Esophagus squamous epithelium (tissue), 5 donors: ENCODE measurements around the gene THBS3. TPM values are rescaled to one million over a fixed set of nuclear protein-coding genes. Genes with fewer than 3 reads are reported as not detected.
"Not testable (repeated sequence)": the region's sequence is repeated elsewhere in the genome, so short reads cannot be mapped to it uniquely, and the experiment has no call there.

ENCODE experiments used
- DNase-seq: peaks from one replicate; lab custom pipeline; 2025; lab: John Stamatoyannopoulos, UW
- H3K27ac ChIP-seq, 4 donors: fragments of 200-600 bp; sonication (generic); one replicate each; pipeline ENCODE4 v1.5.1; 2016 to 2019; ENCODE audit warnings: mild to moderate bottlenecking in 1 of 4
- H3K27me3 ChIP-seq, 4 donors: fragments of 200-600 bp; sonication (generic); 1 replicate in 3 of 4; 2 replicates in 1 of 4; pipeline versions ENCODE4 v1.5.1 to v1.6.0; 2017 to 2021; ENCODE audit warnings: antibody characterized with exemption in 1 of 4
- H3K36me3 ChIP-seq, 3 donors: fragments of 200-600 bp; sonication (generic); one replicate each; pipeline ENCODE4 v1.5.1; 2016 to 2019
- H3K4me1 ChIP-seq, 3 donors: fragments of 200-600 bp; sonication (generic); one replicate each; pipeline ENCODE4 v1.5.1; 2017 to 2019
- H3K4me3 ChIP-seq, 4 donors: fragments of 200-600 bp; sonication (generic); 1 replicate in 3 of 4; 2 replicates in 1 of 4; pipeline ENCODE4 v1.5.1; 2016 to 2019; ENCODE audit warnings: mild to moderate bottlenecking in 2 of 4, moderate library complexity in 1 of 4
- H3K9me3 ChIP-seq, 3 donors: fragments of 200-600 bp; sonication (generic); one replicate each; pipeline ENCODE4 v1.5.1; 2016 to 2019
- CTCF ChIP-seq, 6 experiments: fragments of 450-650 bp in 4 of 6; fragments of 200-600 bp in 2 of 6; sonication (generic) in 2 of 6; IDR thresholded peaks; one replicate each; pipeline ENCODE4 v1.5.1; 2016 to 2019; ENCODE audit warnings: antibody characterized with exemption in 6 of 6, mild to moderate bottlenecking in 4 of 6, moderate library complexity in 4 of 6
- POLR2A ChIP-seq, 4 donors: fragments of 450-650 bp; IDR thresholded peaks; one replicate each; pipeline ENCODE4 v1.6.1; 2017; ENCODE audit warnings: antibody characterized with exemption in 4 of 4, mild to moderate bottlenecking in 4 of 4, moderate library complexity in 3 of 4
- WGBS, 2 donors: methylation state at CpG; one replicate each; pipeline ENCODE4 v1.1.5; 2018; 5-methylcytosine and 5-hydroxymethylcytosine counted together
- intact Hi-C: fragments of 100-400 bp; cut with DNase I; formaldehyde crosslinking; loops from one replicate; pipeline ENCODE4 v1.15.0; 2022
- small RNA-seq, 4 donors: library from RNA; depleted of rRNA; stranded (forward); fragments of <200 nt; gene quantifications; one replicate each; pipeline ENCODE3, GENCODE V24; 2016
- total RNA-seq, 4 donors: library from RNA; depleted of rRNA; stranded (reverse); fragments of >200 nt; gene quantifications; one replicate each; pipeline ENCODE4 v1.1.0, GENCODE V29; 2016
- donor health status: DM: yes; HTN: yes; CAD: no.

Gene THBS3
- total RNA-seq, 4 donors from 2014 or later, result 8.7 to 18.5 (median 11.1) TPM

GRCh38 chr1:155162631-155163030 lies 45.1 kb downstream of the THBS3 start:
- H3K4me3 ChIP-seq, DNase-seq, H3K36me3 ChIP-seq, H3K9me3 ChIP-seq, H3K27ac ChIP-seq, intact Hi-C loops: not testable (repeated sequence)
- WGBS, 2 donors, result 94 to 100% methylated on average over 4 to 5 of the region's 6 CpGs
- H3K4me1 ChIP-seq, result peaks cover 8 to 20% (median 9%) of the 10 kb centered on the region in 3 donors
- H3K27me3 ChIP-seq, result peaks cover 0 to 11% (median 0%) of the 10 kb centered on the region in 4 donors

- Histone ChIP-seq H3K27ac (no peak overlapping the region), H3K4me1 (no peaks in the 10 kb centered on the region), H3K4me3 (no peak overlapping the region), H3K36me3 (no peaks in the 10 kb centered on the region), H3K9me3 (no peaks in the 10 kb centered on the region), H3K27me3 (no peaks in the 10 kb centered on the region)
- no peak for DNase-seq
- intact Hi-C loops, result no loop called here
- 79 to 80% methylated on average over 8 of the region's 8 CpGs for WGBS, 2 donors
- no peak for TF ChIP-seq CTCF (IDR thresholded peaks at IDR 0.05)
- TF ChIP-seq POLR2A (IDR thresholded peaks at IDR 0.05), result no peak
Observed at GRCh38 chr1:155160128-155160527, 47.6 kb downstream of the THBS3 start.

- 31 to 57% methylated on average over 1 of the region's 1 CpG for WGBS, 2 donors
- H3K9me3 ChIP-seq, result no peaks in the 10 kb centered on the region
- H3K4me3 ChIP-seq, result no peak overlapping the region
- no peaks in the 10 kb centered on the region for H3K27me3 ChIP-seq
- H3K4me1 ChIP-seq, result no peaks in the 10 kb centered on the region
- DNase-seq, result no peak
- no peak overlapping the region for H3K27ac ChIP-seq
- H3K36me3 ChIP-seq, result no peaks in the 10 kb centered on the region
- TF ChIP-seq POLR2A (IDR thresholded peaks at IDR 0.05) (no peak), CTCF (IDR thresholded peaks at IDR 0.05) (no peak)
- intact Hi-C loops, result no loop called here
Observed at GRCh38 chr1:155158991-155159390, 48.7 kb downstream of the THBS3 start.

GRCh38 chr1:155155996-155156643 lies 51.6 kb downstream of the THBS3 start:
- H3K4me1 ChIP-seq, H3K27me3 ChIP-seq, H3K4me3 ChIP-seq, intact Hi-C loops, H3K36me3 ChIP-seq, H3K27ac ChIP-seq, H3K9me3 ChIP-seq, DNase-seq: not testable (repeated sequence)
- WGBS, 2 donors, result 68 to 71% methylated on average over 3 of the region's 3 CpGs

Small RNAs within 50 kb of the gene (small RNA-seq; reads per million reads assigned to genes)
- 0 reads per million in 4 donors for gene HMGN2P18

Other genes with a start within 250 kb of the THBS3 start
- gene PYGO2, start 246.1 kb downstream of the THBS3 start, total RNA-seq, result 10 to 100 TPM; 14.4 to 18.8 (median 17.5) TPM
- 10 to 100 TPM; 37.6 to 80.9 (median 65.8) TPM for gene SHC1, start 237.2 kb downstream of the THBS3 start, total RNA-seq
- 10 to 100 TPM; 34.9 to 72.8 (median 55.3) TPM for gene CKS1B, start 233.2 kb downstream of the THBS3 start, total RNA-seq
- gene FLAD1, start 224.6 kb downstream of the THBS3 start, total RNA-seq, result 10 to 100 TPM; 21.5 to 30.9 (median 29.5) TPM
- not detected for gene LENEP, start 214.3 kb downstream of the THBS3 start, total RNA-seq
- 100 to 1,000 TPM; 101 to 220 (median 113) TPM for gene ZBTB7B, start 205.1 kb downstream of the THBS3 start, total RNA-seq
- 1 to 10 TPM in 1 of 4 donors, under 1 TPM in 3; 0.11 to 8.2 (median 0.18) TPM for gene DCST2, start 174.1 kb downstream of the THBS3 start, total RNA-seq
- gene DCST1, start 174.1 kb downstream of the THBS3 start, total RNA-seq, result under 1 TPM in 1 of 4 donors, not detected in 3; 0.19 TPM
- 100 to 1,000 TPM; 135 to 194 (median 183) TPM for gene ADAM15, start 156.6 kb downstream of the THBS3 start, total RNA-seq
- 10 to 100 TPM in 3 of 4 donors, 1 to 10 TPM in 1; 8.1 to 22.9 (median 12.2) TPM for gene EFNA4, start 144.2 kb downstream of the THBS3 start, total RNA-seq
- 10 to 100 TPM; 20.0 to 25.8 (median 21.1) TPM for gene EFNA3, start 129.1 kb downstream of the THBS3 start, total RNA-seq
- gene EFNA1, start 80.0 kb downstream of the THBS3 start, total RNA-seq, result 10 to 100 TPM; 30.2 to 42.9 (median 31.0) TPM
- gene SLC50A1, start 72.0 kb downstream of the THBS3 start, total RNA-seq, result 10 to 100 TPM; 21.4 to 27.2 (median 26.0) TPM
- 10 to 100 TPM; 33.1 to 67.7 (median 45.4) TPM for gene DPM3, start 67.4 kb downstream of the THBS3 start, total RNA-seq
- 100 to 1,000 TPM in 1 of 4 donors, 10 to 100 TPM in 3; 70.8 to 122 (median 73.8) TPM for gene KRTCAP2, start 34.6 kb downstream of the THBS3 start, total RNA-seq
- under 1 TPM in 3 of 4 donors, not detected in 1; 0.30 to 0.53 (median 0.38) TPM for gene TRIM46, start 34.0 kb downstream of the THBS3 start, total RNA-seq
- 10 to 100 TPM; 34.0 to 59.1 (median 42.9) TPM for gene MTX1, start 798 bp upstream of the THBS3 start, total RNA-seq
- 10 to 100 TPM; 10.5 to 27.9 (median 16.1) TPM for gene ENTREP3, start 47.6 kb upstream of the THBS3 start, total RNA-seq
- 10 to 100 TPM; 56.8 to 72.2 (median 60.1) TPM for gene SCAMP3, start 54.5 kb upstream of the THBS3 start, total RNA-seq
- gene CLK2, start 65.6 kb upstream of the THBS3 start, total RNA-seq, result 10 to 100 TPM; 21.9 to 35.1 (median 25.6) TPM
- gene HCN3, start 69.6 kb upstream of the THBS3 start, total RNA-seq, result 1 to 10 TPM; 2.1 to 3.0 (median 2.5) TPM
- under 1 TPM in 1 of 4 donors, not detected in 3; 0.18 TPM for gene PKLR, start 93.5 kb upstream of the THBS3 start, total RNA-seq
- gene FDPS, start 101.0 kb upstream of the THBS3 start, total RNA-seq, result 100 to 1,000 TPM; 152 to 422 (median 192) TPM
- 10 to 100 TPM; 35.8 to 52.0 (median 40.1) TPM for gene RUSC1, start 113.0 kb upstream of the THBS3 start, total RNA-seq